Progenitor cell of endocrine pancreas (in vitro differentiated cells): ENCODE results near the gene PCDHA2. TPM values are rescaled to one million over a fixed set of nuclear protein-coding genes. Genes with fewer than 3 reads are reported as not detected.
"Not testable (repeated sequence)": the region's sequence is repeated elsewhere in the genome, so short reads cannot be mapped to it uniquely, and the experiment has no call there.

Experiments used
- DNase-seq: peaks from one replicate; pipeline ENCODE4 v3.0.0; 2021; ENCODE audit warnings: low spot score; ENCODE audit not compliant: unreplicated experiment
- H3K27ac Mint-ChIP-seq: 2 replicates; pipeline ENCODE4 v1.8.0; 2021; ENCODE audit warnings: mild to moderate bottlenecking, moderate library complexity, mixed read lengths
- H3K27me3 Mint-ChIP-seq: 2 replicates; pipeline ENCODE4 v1.8.0; 2021; ENCODE audit warnings: mixed read lengths
- H3K36me3 Mint-ChIP-seq: 2 replicates; pipeline ENCODE4 v1.8.0; 2022; ENCODE audit warnings: mixed read lengths; ENCODE audit not compliant: insufficient read depth
- H3K4me1 Mint-ChIP-seq: 2 replicates; pipeline ENCODE4 v1.8.0; 2021; ENCODE audit warnings: low read depth, mixed read lengths
- H3K4me3 Mint-ChIP-seq: 2 replicates; pipeline ENCODE4 v1.8.0; 2021; ENCODE audit warnings: low read depth, mild to moderate bottlenecking, moderate library complexity, mixed read lengths
- H3K9me3 Mint-ChIP-seq: 2 replicates; pipeline ENCODE4 v1.8.0; 2021; ENCODE audit warnings: low read depth, mixed read lengths
- CTCF ChIP-seq: fragments of 200-600 bp; sonication (generic); IDR thresholded peaks from one replicate; pipeline ENCODE4 v1.5.0; 2021; ENCODE audit warnings: antibody characterized with exemption, mild to moderate bottlenecking; ENCODE audit not compliant: unreplicated experiment
- total RNA-seq: library from RNA; stranded (reverse); gene quantifications from 2 replicates; pipeline ENCODE4 v1.2.1, GENCODE V29; 2021

PCDHA2 gene
- total RNA-seq, 1 donor from 2014 or later, result 5.6 TPM

DNA sequence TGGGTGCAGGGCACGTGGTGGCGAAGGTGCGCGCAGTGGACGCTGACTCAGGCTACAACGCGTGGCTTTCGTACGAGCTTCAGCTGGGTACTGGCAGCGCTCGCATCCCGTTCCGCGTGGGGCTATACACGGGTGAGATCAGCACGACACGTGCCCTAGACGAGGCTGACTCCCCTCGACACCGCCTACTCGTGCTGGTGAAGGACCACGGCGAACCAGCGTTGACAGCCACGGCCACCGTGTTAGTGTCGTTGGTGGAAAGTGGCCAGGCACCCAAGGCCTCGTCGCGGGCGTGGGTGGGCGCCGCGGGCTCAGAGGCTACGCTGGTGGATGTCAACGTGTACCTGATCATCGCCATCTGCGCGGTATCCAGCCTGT lies 2.1 kb downstream of the PCDHA2 start:
- Mint-ChIP-seq H3K36me3 (peaks cover 40% of the 10 kb centered on the region), H3K4me3 (no peak overlapping the region), H3K27ac (no peak overlapping the region), H3K9me3 (peaks cover 31% of the 10 kb centered on the region), H3K4me1 (no peaks in the 10 kb centered on the region), H3K27me3 (no peaks in the 10 kb centered on the region)
- DNase-seq, result no peak
- no peak for TF ChIP-seq CTCF

- no peak for DNase-seq
- peaks cover 37% of the 10 kb centered on the region for H3K9me3 Mint-ChIP-seq
- peak within 1 kb of the TSS; percentile 26 for H3K4me3 Mint-ChIP-seq
- H3K4me1 Mint-ChIP-seq, result peaks cover 1% of the 10 kb centered on the region
- peak within 1 kb of the TSS; percentile 37 for H3K27ac Mint-ChIP-seq
- H3K27me3 Mint-ChIP-seq, result no peaks in the 10 kb centered on the region
- no peak for TF ChIP-seq CTCF
- peaks cover 52% of the 10 kb centered on the region for H3K36me3 Mint-ChIP-seq
These were observed 6.3 kb downstream of the PCDHA2 start, which contains the start of gene PCDHA3 for GRCh38 chr5:140800816-140801493. PCDHA3 (plus strand) TSS chr5:140801057.

DNA sequence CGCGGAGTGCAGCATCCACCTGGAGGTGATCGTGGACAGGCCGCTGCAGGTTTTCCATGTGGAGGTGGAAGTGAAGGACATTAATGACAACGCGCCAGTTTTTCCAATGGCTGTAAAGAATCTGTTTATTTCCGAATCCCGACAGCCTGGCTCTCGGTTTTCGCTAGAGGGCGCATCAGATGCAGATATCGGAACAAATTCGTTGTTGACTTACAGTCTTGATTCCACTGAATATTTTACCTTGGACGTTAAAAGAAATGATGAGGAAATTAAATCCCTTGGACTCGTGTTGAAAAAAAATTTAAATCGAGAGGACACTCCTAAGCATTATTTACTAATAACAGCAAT lies 6.8 kb downstream of the PCDHA2 start:
- no peak overlapping the region for H3K4me3 Mint-ChIP-seq

DNA sequence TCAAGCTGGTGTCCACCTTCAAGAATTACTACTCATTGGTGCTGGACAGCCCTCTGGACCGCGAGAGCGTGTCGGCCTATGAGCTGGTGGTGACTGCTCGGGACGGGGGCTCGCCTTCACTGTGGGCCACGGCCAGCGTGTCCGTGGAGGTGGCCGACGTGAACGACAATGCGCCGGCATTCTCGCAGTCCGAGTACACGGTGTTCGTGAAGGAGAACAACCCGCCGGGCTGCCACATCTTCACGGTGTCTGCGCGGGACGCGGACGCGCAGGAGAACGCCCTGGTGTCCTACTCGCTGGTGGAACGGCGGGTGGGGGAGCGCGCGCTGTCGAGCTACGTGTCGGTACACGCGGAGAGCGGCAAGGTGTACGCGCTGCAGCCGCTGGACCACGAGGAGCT lies 7.7 kb downstream of the PCDHA2 start:
- not testable (repeated sequence) for H3K4me1 Mint-ChIP-seq, DNase-seq, H3K4me3 Mint-ChIP-seq, H3K27me3 Mint-ChIP-seq, H3K27ac Mint-ChIP-seq
- peaks cover 36% of the 10 kb centered on the region for H3K9me3 Mint-ChIP-seq
- H3K36me3 Mint-ChIP-seq, result peaks cover 49% of the 10 kb centered on the region

More for the DNA sequence above, 6.8 kb downstream of the PCDHA2 start:
- TF ChIP-seq CTCF, result no peak
- Mint-ChIP-seq H3K9me3 (peaks cover 37% of the 10 kb centered on the region), H3K36me3 (peaks cover 50% of the 10 kb centered on the region), H3K4me1 (peaks cover 2% of the 10 kb centered on the region), H3K27ac (no peak overlapping the region), H3K27me3 (no peaks in the 10 kb centered on the region)
- no peak for DNase-seq

- no peak for DNase-seq
- H3K9me3 Mint-ChIP-seq, result peaks cover 35% of the 10 kb centered on the region
- H3K4me1 Mint-ChIP-seq, result peaks cover 4% of the 10 kb centered on the region
- TF ChIP-seq CTCF, result no peak
- H3K27ac Mint-ChIP-seq, result no peak overlapping the region
- H3K36me3 Mint-ChIP-seq, result peaks cover 52% of the 10 kb centered on the region
- no peaks in the 10 kb centered on the region for H3K27me3 Mint-ChIP-seq
- H3K4me3 Mint-ChIP-seq, result no peak overlapping the region
These were observed 8.2 kb downstream of the PCDHA2 start for GRCh38 chr5:140802781-140803271.
